IMR-90 (cell line): ENCODE data around the gene OTUD6A. TPM values are rescaled to one million over a fixed set of nuclear protein-coding genes. Genes with fewer than 3 reads are reported as not detected.

Source experiments
- ATAC-seq: fragments of 200-7000 bp; cut with Tn5 transposase; 2 replicates; pipeline ENCODE4 v1.9.1; 2020; ENCODE audit warnings: low read depth, mild to moderate bottlenecking, moderate library complexity
- BruUV-seq: library from RNA; stranded (reverse); fragments of 400-500 nt; replicated peaks from 2 replicates; lab custom pipeline; 2021; lab: Mats Ljungman, UMichigan
- CTCF ChIA-PET: fragments of 300-600 bp; formaldehyde crosslinking; extraction: SDS; loops from one replicate; lab custom pipeline; 2021; ENCODE audit warnings: antibody characterized with exemption; lab: Yijun Ruan, JAX
- POLR2A ChIA-PET: fragments of 300-600 bp; sonication (Branson Sonifier 250); formaldehyde crosslinking; loops from one replicate; lab custom pipeline; 2022; ENCODE audit warnings: antibody characterized with exemption; ENCODE audit not compliant: unreplicated experiment; lab: Charles Lee
- DNase-seq: peaks from one replicate; pipeline ENCODE4 v3.0.0; 2013
- H2AFZ ChIP-seq: replicated peaks from 2 replicates; pipeline ENCODE3; 2013; ENCODE audit warnings: low read length, mild to moderate bottlenecking; ENCODE audit not compliant: poor library complexity
- H2AK5ac ChIP-seq: 2 replicates; pipeline ENCODE4 v1.6.1; 2013; ENCODE audit warnings: low read depth, low read length, inconsistent platforms
- H2AK9ac ChIP-seq: replicated peaks from 2 replicates; pipeline ENCODE3; 2013; ENCODE audit warnings: mild to moderate bottlenecking, low read depth, low read length, moderate library complexity; ENCODE audit not compliant: poor library complexity
- H2BK120ac ChIP-seq: 2 replicates; pipeline ENCODE4 v1.6.1; 2013; ENCODE audit warnings: low read depth, low read length, inconsistent platforms
- H2BK15ac ChIP-seq: 3 replicates; pipeline ENCODE4 v1.6.1; 2013; ENCODE audit warnings: low read depth, low read length, inconsistent platforms
- H2BK20ac ChIP-seq: 2 replicates; pipeline ENCODE4 v1.6.1; 2013; ENCODE audit warnings: low read depth, mild to moderate bottlenecking, inconsistent platforms, low read length, moderate library complexity
- H2BK5ac ChIP-seq: 2 replicates; pipeline ENCODE4 v1.6.1; 2013; ENCODE audit warnings: mild to moderate bottlenecking, low read depth, low read length, inconsistent platforms; ENCODE audit not compliant: poor library complexity, severe bottlenecking
- H3K14ac ChIP-seq: replicated peaks from 2 replicates; pipeline ENCODE4 v1.6.1; 2013; ENCODE audit warnings: low read depth, low read length, inconsistent platforms
- H3K18ac ChIP-seq: 2 replicates; pipeline ENCODE4 v1.6.1; 2013; ENCODE audit warnings: low read depth, low read length, control low read depth
- H3K23ac ChIP-seq: 2 replicates; pipeline ENCODE4 v1.6.1; 2013; ENCODE audit warnings: low read depth, low read length, inconsistent platforms
- H3K27ac ChIP-seq: 2 replicates; pipeline ENCODE4 v1.5.1; 2013; ENCODE audit warnings: mild to moderate bottlenecking, control low read depth, low read length; ENCODE audit not compliant: insufficient read depth
- H3K27me3 ChIP-seq: 2 replicates; pipeline ENCODE4 v1.6.1; 2013; ENCODE audit warnings: low read length; ENCODE audit not compliant: control insufficient read depth, insufficient read depth
- H3K36me3 ChIP-seq: 2 replicates; pipeline ENCODE4 v1.6.1; 2013; ENCODE audit warnings: low read length, mixed read lengths; ENCODE audit not compliant: control insufficient read depth, insufficient read depth
- H3K4ac ChIP-seq: 2 replicates; pipeline ENCODE4 v1.6.1; 2013; ENCODE audit warnings: low read depth, low read length, inconsistent platforms
- H3K4me1 ChIP-seq: 2 replicates; pipeline ENCODE4 v1.6.1; 2013; ENCODE audit warnings: low read length, mixed read lengths; ENCODE audit not compliant: control insufficient read depth, insufficient read depth
- H3K4me2 ChIP-seq: 2 replicates; pipeline ENCODE4 v1.6.1; 2013; ENCODE audit warnings: low read depth, mild to moderate bottlenecking, control low read depth, low read length, moderate library complexity
- H3K4me3 ChIP-seq: 2 replicates; pipeline ENCODE4 v1.5.1; 2013; ENCODE audit warnings: low read depth, mild to moderate bottlenecking, control low read depth, low read length, moderate library complexity; ENCODE audit not compliant: insufficient read depth
- H3K56ac ChIP-seq: 2 replicates; pipeline ENCODE4 v1.6.1; 2013; ENCODE audit warnings: low read length, inconsistent platforms; ENCODE audit not compliant: insufficient read depth; ENCODE audit errors: extremely low read depth
- H3K79me1 ChIP-seq, 2 experiments: 2 replicates each; pipeline ENCODE4 v1.6.1; 2013; ENCODE audit warnings: low read length in 2 of 2, inconsistent platforms in 1 of 2, low read depth in 1 of 2
- H3K9ac ChIP-seq: 2 replicates; pipeline ENCODE4 v1.6.1; 2013; ENCODE audit warnings: low read depth, low read length, control low read depth
- H3K9me1 ChIP-seq: 2 replicates; pipeline ENCODE4 v1.6.1; 2013; ENCODE audit warnings: low read length, inconsistent platforms; ENCODE audit not compliant: insufficient read depth
- H3K9me3 ChIP-seq: 2 replicates; pipeline ENCODE4 v1.6.1; 2013; ENCODE audit warnings: low read length; ENCODE audit not compliant: control insufficient read depth, insufficient read depth
- H4K20me1 ChIP-seq: 2 replicates; pipeline ENCODE4 v1.6.1; 2013; ENCODE audit warnings: low read length, inconsistent platforms; ENCODE audit not compliant: insufficient read depth
- H4K5ac ChIP-seq: 2 replicates; pipeline ENCODE4 v1.6.1; 2013; ENCODE audit warnings: mild to moderate bottlenecking, low read depth, low read length, control low read depth
- H4K8ac ChIP-seq, 2 experiments: 2 replicates each; pipeline ENCODE4 v1.6.1; 2013; ENCODE audit warnings: low read depth in 2 of 2, low read length in 2 of 2, control low read depth in 1 of 2, inconsistent platforms in 1 of 2
- H4K91ac ChIP-seq: 2 replicates; pipeline ENCODE4 v1.6.1; 2013; ENCODE audit warnings: low read depth, low read length, inconsistent platforms; ENCODE audit not compliant: insufficient read depth
- BHLHE40 ChIP-seq: fragments of 150-350 bp; IDR thresholded peaks from 2 replicates; pipeline ENCODE4 v1.6.1; 2016; ENCODE audit warnings: mild to moderate bottlenecking, low read depth, low read length
- CHD1 ChIP-seq: IDR thresholded peaks from 2 replicates; pipeline ENCODE4 v1.6.1; 2012; ENCODE audit warnings: low read depth, low read length, improper control_type of control experiment
- ELK1 ChIP-seq: fragments of 150-350 bp; IDR thresholded peaks from 2 replicates; pipeline ENCODE4 v1.6.1; 2016; ENCODE audit warnings: low read depth, mild to moderate bottlenecking, low read length, moderate library complexity, borderline replicate concordance
- FOS ChIP-seq: fragments of 150-350 bp; IDR thresholded peaks from 2 replicates; pipeline ENCODE4 v1.6.1; 2016; ENCODE audit warnings: low read depth, low read length
- MAZ ChIP-seq: IDR thresholded peaks from 2 replicates; pipeline ENCODE4 v1.6.1; 2012; ENCODE audit warnings: low read depth, mild to moderate bottlenecking, low read length, improper control_type of control experiment, moderate library complexity, borderline replicate concordance
- MXI1 ChIP-seq: IDR thresholded peaks from 2 replicates; pipeline ENCODE4 v1.6.1; 2012; ENCODE audit warnings: low read depth, mild to moderate bottlenecking, low read length, moderate library complexity, borderline replicate concordance
- NFE2L2 ChIP-seq: fragments of 150-350 bp; IDR thresholded peaks from 2 replicates; pipeline ENCODE4 v1.6.1; 2016; ENCODE audit warnings: low read depth, mild to moderate bottlenecking, low read length
- SMC3 ChIP-seq: fragments of 150-350 bp; IDR thresholded peaks from 2 replicates; pipeline ENCODE4 v1.6.1; 2016; ENCODE audit warnings: low read depth, mild to moderate bottlenecking, antibody characterized with exemption, low read length, moderate library complexity
- WGBS, 2 experiments: methylation state at CpG; one replicate each; pipeline versions ENCODE4 v1.1.5 to v1.1.7; 2013; ENCODE audit warnings: missing lambda C conversion rate in 2 of 2; ENCODE audit not compliant: insufficient read length in 1 of 2; ENCODE audit errors: extremely low coverage in 2 of 2; 5-methylcytosine and 5-hydroxymethylcytosine counted together
- dilution Hi-C: fragments of 300-500 bp; cut with HindIII; formaldehyde crosslinking; loops from one replicate; pipeline ENCODE4 v1.14.3; 2018; ENCODE audit warnings: low sequenced_read_pairs; ENCODE audit not compliant: unreplicated experiment
- in situ Hi-C: fragments of 300-500 bp; cut with MboI; formaldehyde crosslinking; loops from 3 replicates; pipeline ENCODE4 v1.14.3; 2019; ENCODE audit warnings: low sequenced_read_pairs, inconsistent platforms, mixed read lengths
- intact Hi-C: fragments of 100-400 bp; cut with micrococcal nuclease; formaldehyde crosslinking; loops from 2 replicates; pipeline ENCODE4 v1.10.0; 2022
- polyA plus RNA-seq, 3 experiments: library from polyadenylated mRNA; depleted of rRNA; stranded (reverse); fragments of >200 nt; gene quantifications; 2 replicates each; pipeline ENCODE4 v1.2.3, GENCODE V29; 2012; ENCODE audit warnings: low replicate concordance in 1 of 3
- total RNA-seq: library from RNA; depleted of rRNA; stranded (reverse); fragments of >200 nt; gene quantifications from 2 replicates; pipeline ENCODE4 v1.2.3, GENCODE V29; 2012

Gene OTUD6A
- total and polyA plus RNA-seq, 2 of the 4 experiments (the other 2 are of a cell fraction) = not detected

- TF ChIP-seq FOS (no peak), BHLHE40 (no peak), NFE2L2 (no peak), ELK1 (no peak), SMC3 (no peak), CHD1 (no peak), MXI1 (no peak), MAZ (no peak)
- BruUV-seq = no TSS peak
- H3K4me1 ChIP-seq = peaks cover 2% of the 10 kb centered on the region; the same call in 1 of the 2 replicates
- H3K9me1 ChIP-seq = no peaks in the 10 kb centered on the region
- no peak overlapping the region for H2AFZ ChIP-seq
- H4K5ac ChIP-seq = no peak overlapping the region
- ATAC-seq = no peak
- H2BK20ac ChIP-seq = no peak overlapping the region
- CTCF ChIA-PET = no interaction called here
- no peaks in the 10 kb centered on the region for H3K36me3 ChIP-seq
- no peak overlapping the region for H3K9ac ChIP-seq
- H3K4ac ChIP-seq = no peak overlapping the region
- no peak overlapping the region for H3K27ac ChIP-seq
- H2BK5ac ChIP-seq = no peak overlapping the region
- H3K18ac ChIP-seq = no peak overlapping the region
- no peak overlapping the region for H2AK9ac ChIP-seq
- peaks cover 12% of the 10 kb centered on the region for H3K27me3 ChIP-seq
- no peak overlapping the region for H2BK120ac ChIP-seq
- no peak overlapping the region for H3K23ac ChIP-seq
- no peak for DNase-seq
- no peak overlapping the region for H4K8ac ChIP-seq
- H3K4me2 ChIP-seq = no peak overlapping the region
- POLR2A ChIA-PET = no interaction called here
- no peaks in the 10 kb centered on the region for H3K9me3 ChIP-seq
- WGBS, 2 experiments = 40% methylated on average over 1 of the region's 9 CpGs; no CpG with 5 or more reads in 1 of the 2 experiments
- H3K14ac ChIP-seq = no peak overlapping the region
- dilution Hi-C loops = no loop called here
- H3K79me1 ChIP-seq = no peaks in the 10 kb centered on the region
- no peak overlapping the region for H2BK15ac ChIP-seq
- H3K4me3 ChIP-seq = no peak overlapping the region
- no peak overlapping the region for H2AK5ac ChIP-seq
- no peaks in the 10 kb centered on the region for H4K20me1 ChIP-seq
- in situ Hi-C loops = no loop called here
- no peak overlapping the region for H4K91ac ChIP-seq
- H3K56ac ChIP-seq = no peak overlapping the region
- intact Hi-C loops = no loop called here
Observed at GRCh38 chrX:70043685-70044084, 18.6 kb upstream of the OTUD6A start.
